Panc1 (cell line): Measurements from ENCODE around the gene ERBB2.

Experiments used
- CTCF ChIP-seq: fragments of 450-650 bp; IDR thresholded peaks from 2 replicates; pipeline ENCODE4 v1.5.1; 2017; ENCODE audit warnings: mild to moderate bottlenecking
- POLR2AphosphoS5 ChIP-seq: IDR thresholded peaks from 2 replicates; pipeline ENCODE4 v1.6.1; 2012; ENCODE audit warnings: mild to moderate bottlenecking, low read depth, low read length, moderate library complexity
- TCF7L2 ChIP-seq: IDR thresholded peaks from 2 replicates; pipeline ENCODE4 v1.6.1; 2011; ENCODE audit warnings: mild to moderate bottlenecking, low read depth, low read length, inconsistent platforms

GRCh38 chr17:39716879-39717536 is 17.1 kb downstream of the ERBB2 start:
- TF ChIP-seq CTCF (no peak), POLR2AphosphoS5 (no peak), TCF7L2 (no peak)
